ENCODE data around the gene NCOA1.
A peak's percentile ranks its signal among the peaks of the same experiment; 100 is the strongest.
"Not testable (repeated sequence)": the region's sequence is repeated elsewhere in the genome, so short reads cannot be mapped to it uniquely, and the experiment has no call there.

NCOA1 gene

GRCh38 chr2:24586955-24587354 is 95.9 kb downstream of the NCOA1 start:
- no peak for DNase-seq

- no peak for DNase-seq
Measured at GRCh38 chr2:24588294-24588693, 97.2 kb downstream of the NCOA1 start.

GRCh38 chr2:24592441-24593100 is 101.5 kb downstream of the NCOA1 start:
- no peak for DNase-seq

- DNase-seq = no peak
Measured at GRCh38 chr2:24594283-24594682, 103.2 kb downstream of the NCOA1 start.

GRCh38 chr2:24597181-24597870 is 106.3 kb downstream of the NCOA1 start:
- DNase-seq = no peak

GRCh38 chr2:24600140-24600539 is 109.1 kb downstream of the NCOA1 start:
- DNase-seq = not testable (repeated sequence)

- no peak for DNase-seq
Measured at GRCh38 chr2:24611631-24612030, 120.6 kb downstream of the NCOA1 start.

GRCh38 chr2:24613154-24613814 is 122.2 kb downstream of the NCOA1 start:
- DNase-seq = peak; percentile 16

- DNase-seq = no peak
Measured at GRCh38 chr2:24616616-24617015, 125.6 kb downstream of the NCOA1 start.

GRCh38 chr2:24617424-24617823 is 126.4 kb downstream of the NCOA1 start:
- no peak for DNase-seq

GRCh38 chr2:24618144-24618543 is 127.1 kb downstream of the NCOA1 start:
- no peak for DNase-seq

GRCh38 chr2:24618680-24619079 is 127.6 kb downstream of the NCOA1 start:
- DNase-seq = no peak

GRCh38 chr2:24620936-24621335 is 129.9 kb downstream of the NCOA1 start:
- DNase-seq = no peak

GRCh38 chr2:24621779-24622538 is 130.9 kb downstream of the NCOA1 start:
- no peak for DNase-seq

- DNase-seq = no peak
Measured at GRCh38 chr2:24623535-24623934, 132.5 kb downstream of the NCOA1 start.

GRCh38 chr2:24625728-24626127 is 134.7 kb downstream of the NCOA1 start:
- no peak for DNase-seq

GRCh38 chr2:24626131-24626530 is 135.1 kb downstream of the NCOA1 start:
- no peak for DNase-seq

GRCh38 chr2:24628746-24629145 is 137.7 kb downstream of the NCOA1 start:
- DNase-seq = no peak

- no peak for DNase-seq
Measured at GRCh38 chr2:24632172-24632571, 141.1 kb downstream of the NCOA1 start.

- no peak for DNase-seq
Measured at GRCh38 chr2:24635181-24635580, 144.1 kb downstream of the NCOA1 start.

GRCh38 chr2:24638568-24638967 is 147.5 kb downstream of the NCOA1 start:
- no peak for DNase-seq

GRCh38 chr2:24642351-24642750 is 151.3 kb downstream of the NCOA1 start:
- DNase-seq = no peak

- no peak for DNase-seq
Measured at GRCh38 chr2:24643051-24643450, 152.0 kb downstream of the NCOA1 start.
